Endothelial cell (in vitro differentiated cells): ENCODE data around the gene LMAN2L. TPM values are rescaled to one million over a fixed set of nuclear protein-coding genes. Genes with fewer than 3 reads are reported as not detected.

ENCODE experiments used
- DNase-seq: peaks from one replicate; pipeline ENCODE4 v3.0.0; 2021; ENCODE audit warnings: low spot score
- H3K27ac Mint-ChIP-seq: one replicate; pipeline ENCODE4 v1.8.0; 2021; ENCODE audit warnings: mixed read lengths, inconsistent platforms; ENCODE audit not compliant: unreplicated experiment
- H3K27me3 Mint-ChIP-seq: one replicate; pipeline ENCODE4 v1.8.0; 2021; ENCODE audit warnings: mild to moderate bottlenecking, moderate library complexity, mixed read lengths, inconsistent platforms; ENCODE audit not compliant: unreplicated experiment
- H3K36me3 Mint-ChIP-seq: one replicate; pipeline ENCODE4 v1.8.0; 2021; ENCODE audit warnings: mild to moderate bottlenecking, low read depth, mixed read lengths, inconsistent platforms; ENCODE audit not compliant: unreplicated experiment
- H3K4me1 Mint-ChIP-seq: one replicate; pipeline ENCODE4 v1.8.0; 2021; ENCODE audit warnings: mild to moderate bottlenecking, mixed read lengths, inconsistent platforms; ENCODE audit not compliant: unreplicated experiment
- H3K4me3 Mint-ChIP-seq: one replicate; pipeline ENCODE4 v1.8.0; 2021; ENCODE audit warnings: mild to moderate bottlenecking, mixed read lengths, inconsistent platforms; ENCODE audit not compliant: unreplicated experiment
- H3K9me3 Mint-ChIP-seq: one replicate; pipeline ENCODE4 v1.8.0; 2021; ENCODE audit warnings: mixed read lengths, inconsistent platforms; ENCODE audit not compliant: unreplicated experiment
- total RNA-seq: library from RNA; stranded (reverse); fragmentation: NEBNext Ultra II Directional; extraction: Animal tissue kit (Norgen Biotek cat#: 25700); gene quantifications from one replicate; pipeline ENCODE4 v1.2.1, GENCODE V29; 2021; ENCODE audit not compliant: unreplicated experiment
- TF ChIP-seq, protein P1 (sequence below): fragments of 200-600 bp; sonication (generic); IDR thresholded peaks from one replicate; pipeline ENCODE4 v1.5.0; 2021; ENCODE audit warnings: antibody characterized with exemption; ENCODE audit not compliant: unreplicated experiment

LMAN2L gene
- total RNA-seq, 1 donor from 2014 or later = 19.4 TPM

GRCh38 chr2:96703021-96703751 is 36.7 kb downstream of the LMAN2L start:
- Mint-ChIP-seq H3K4me3 (no peak overlapping the region), H3K9me3 (no peaks in the 10 kb centered on the region), H3K27ac (no peak overlapping the region), H3K4me1 (no peaks in the 10 kb centered on the region), H3K36me3 (peaks cover 22% of the 10 kb centered on the region), H3K27me3 (peaks cover 3% of the 10 kb centered on the region)
- TF ChIP-seq, protein P1, sequence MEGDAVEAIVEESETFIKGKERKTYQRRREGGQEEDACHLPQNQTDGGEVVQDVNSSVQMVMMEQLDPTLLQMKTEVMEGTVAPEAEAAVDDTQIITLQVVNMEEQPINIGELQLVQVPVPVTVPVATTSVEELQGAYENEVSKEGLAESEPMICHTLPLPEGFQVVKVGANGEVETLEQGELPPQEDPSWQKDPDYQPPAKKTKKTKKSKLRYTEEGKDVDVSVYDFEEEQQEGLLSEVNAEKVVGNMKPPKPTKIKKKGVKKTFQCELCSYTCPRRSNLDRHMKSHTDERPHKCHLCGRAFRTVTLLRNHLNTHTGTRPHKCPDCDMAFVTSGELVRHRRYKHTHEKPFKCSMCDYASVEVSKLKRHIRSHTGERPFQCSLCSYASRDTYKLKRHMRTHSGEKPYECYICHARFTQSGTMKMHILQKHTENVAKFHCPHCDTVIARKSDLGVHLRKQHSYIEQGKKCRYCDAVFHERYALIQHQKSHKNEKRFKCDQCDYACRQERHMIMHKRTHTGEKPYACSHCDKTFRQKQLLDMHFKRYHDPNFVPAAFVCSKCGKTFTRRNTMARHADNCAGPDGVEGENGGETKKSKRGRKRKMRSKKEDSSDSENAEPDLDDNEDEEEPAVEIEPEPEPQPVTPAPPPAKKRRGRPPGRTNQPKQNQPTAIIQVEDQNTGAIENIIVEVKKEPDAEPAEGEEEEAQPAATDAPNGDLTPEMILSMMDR = no peak
- no peak for DNase-seq

DNA sequence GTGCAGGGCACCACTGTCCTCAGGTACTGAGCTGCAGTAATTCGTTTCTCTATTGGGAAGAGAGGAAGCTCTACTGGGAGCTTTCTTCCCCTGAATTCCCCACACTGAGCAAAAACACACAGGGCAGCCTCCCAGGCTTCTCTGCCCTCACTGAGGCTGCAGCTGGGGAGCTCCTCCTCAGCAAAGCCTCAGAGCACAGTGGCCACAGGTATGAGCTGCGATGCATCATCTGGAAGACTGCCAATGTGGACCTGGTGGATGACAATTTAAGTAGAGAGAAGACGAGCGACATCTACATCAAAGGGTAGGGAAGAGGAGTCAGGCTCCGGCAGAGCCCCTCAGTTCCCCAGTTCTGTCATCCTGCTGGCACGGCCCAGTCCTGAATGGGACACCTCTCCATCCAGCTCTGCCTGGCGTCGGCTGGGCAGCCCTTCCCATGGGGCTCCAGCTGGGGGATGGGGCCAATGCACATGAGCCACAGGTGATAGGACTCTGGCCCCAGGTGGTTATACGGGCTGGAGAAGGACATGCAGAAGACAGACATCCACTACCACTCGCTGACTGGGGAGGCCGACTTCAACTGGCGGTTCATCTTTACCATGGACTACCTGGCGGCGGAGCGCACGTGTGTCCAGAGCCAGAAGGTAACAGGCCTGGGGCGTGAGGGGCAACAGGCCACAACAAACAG is 37.6 kb downstream of the LMAN2L start:
- Mint-ChIP-seq H3K27me3 (peaks cover 3% of the 10 kb centered on the region), H3K36me3 (peaks cover 16% of the 10 kb centered on the region), H3K4me3 (no peak overlapping the region), H3K9me3 (no peaks in the 10 kb centered on the region), H3K27ac (no peak overlapping the region), H3K4me1 (no peaks in the 10 kb centered on the region)
- no peak for DNase-seq
- TF ChIP-seq, protein P1 = no peak

DNA sequence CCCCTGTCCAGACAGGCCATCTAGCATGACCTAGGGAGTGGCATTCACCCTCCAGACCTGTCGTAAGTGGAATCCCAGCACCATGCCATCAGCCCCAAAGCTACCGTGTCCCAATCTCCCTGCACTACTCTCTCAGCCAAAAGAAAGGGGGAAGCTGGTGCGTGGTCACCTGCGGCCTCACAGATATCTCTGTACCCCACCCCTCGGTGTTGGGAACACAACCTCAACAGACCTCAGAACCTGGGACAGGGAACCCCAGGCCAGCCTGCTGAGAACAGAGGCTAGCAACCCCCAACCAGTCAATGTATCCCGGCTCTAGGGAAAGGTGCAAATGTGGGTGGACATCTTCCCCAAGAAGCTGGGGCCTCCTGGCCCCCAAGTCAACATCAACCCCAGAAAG is 38.2 kb downstream of the LMAN2L start:
- Mint-ChIP-seq H3K4me1 (no peaks in the 10 kb centered on the region), H3K36me3 (peaks cover 11% of the 10 kb centered on the region), H3K9me3 (no peaks in the 10 kb centered on the region), H3K4me3 (no peak overlapping the region), H3K27me3 (peaks cover 3% of the 10 kb centered on the region), H3K27ac (no peak overlapping the region)
- TF ChIP-seq, protein P1 = no peak
- no peak for DNase-seq

DNA sequence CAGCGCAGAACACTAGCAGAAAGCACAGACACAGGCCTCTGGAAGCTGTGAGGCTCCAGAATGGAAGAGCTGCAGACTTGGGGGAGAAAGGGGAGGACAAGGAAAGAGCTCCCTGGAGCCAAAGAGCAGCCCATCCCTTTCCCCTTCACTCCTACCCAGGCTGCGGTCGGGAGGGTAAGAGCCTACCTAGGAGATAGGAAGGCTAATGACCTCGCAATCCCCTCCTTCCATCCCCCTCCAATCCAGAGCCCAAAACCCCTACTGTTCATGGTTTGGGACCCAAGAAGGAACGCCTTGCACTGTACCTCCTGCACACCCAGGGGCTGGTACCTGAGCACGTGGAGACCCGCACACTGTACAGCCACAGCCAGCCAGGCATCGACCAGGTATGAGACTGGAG is 39.8 kb downstream of the LMAN2L start:
- DNase-seq = no peak
- H3K9me3 Mint-ChIP-seq = no peaks in the 10 kb centered on the region
- peaks cover 3% of the 10 kb centered on the region for H3K27me3 Mint-ChIP-seq
- H3K27ac Mint-ChIP-seq = no peak overlapping the region
- TF ChIP-seq, protein P1 = no peak
- no peak overlapping the region for H3K4me3 Mint-ChIP-seq
- H3K4me1 Mint-ChIP-seq = peaks cover 2% of the 10 kb centered on the region
- peaks cover 8% of the 10 kb centered on the region for H3K36me3 Mint-ChIP-seq

DNA sequence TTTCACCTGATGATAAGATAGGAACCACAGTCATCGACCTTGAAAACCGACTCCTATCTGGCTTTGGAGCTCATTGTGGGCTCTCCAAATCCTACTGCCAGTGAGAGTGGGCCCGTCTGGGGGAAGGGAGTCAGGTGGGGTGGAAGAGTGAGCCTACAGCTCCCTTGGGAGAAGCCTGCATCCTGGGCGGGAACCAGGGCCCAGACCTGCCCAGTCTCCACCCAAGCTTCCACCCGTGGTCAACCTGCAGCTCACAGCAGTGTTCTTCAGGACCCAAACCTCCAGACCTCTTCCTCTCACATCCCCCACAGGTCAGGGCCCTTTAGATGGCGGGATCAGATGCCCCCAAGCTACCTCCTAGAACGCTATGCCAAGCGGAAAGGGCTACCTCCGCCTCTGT is 40.2 kb downstream of the LMAN2L start:
- Mint-ChIP-seq H3K27ac (no peak overlapping the region), H3K27me3 (peaks cover 3% of the 10 kb centered on the region), H3K36me3 (peaks cover 8% of the 10 kb centered on the region), H3K9me3 (no peaks in the 10 kb centered on the region), H3K4me1 (peaks cover 2% of the 10 kb centered on the region), H3K4me3 (no peak overlapping the region)
- TF ChIP-seq, protein P1 = no peak
- no peak for DNase-seq
